ENCODE data around the gene LRRK1.

- TF ChIP-seq POLR2A (IDR thresholded peaks at IDR 0.05), result no peak
- TF ChIP-seq CTCF (IDR thresholded peaks at IDR 0.05), result no peak
- TF ChIP-seq EP300 (IDR thresholded peaks at IDR 0.05), result no peak
Observed at GRCh38 chr15:100940767-100941379, 21.7 kb downstream of the LRRK1 start.

Measured in ovary (tissue), 3 donors.